IMR-90 (cell line): ENCODE measurements around the gene RAB18. TPM values are rescaled to one million over a fixed set of nuclear protein-coding genes. Genes with fewer than 3 reads are reported as not detected.

Source experiments
- ATAC-seq: fragments of 200-7000 bp; cut with Tn5 transposase; 2 replicates; pipeline ENCODE4 v1.9.1; 2020; ENCODE audit warnings: low read depth, mild to moderate bottlenecking, moderate library complexity
- BruUV-seq: library from RNA; stranded (reverse); fragments of 400-500 nt; replicated peaks from 2 replicates; lab custom pipeline; 2021; lab: Mats Ljungman, UMichigan
- CTCF ChIA-PET: fragments of 300-600 bp; formaldehyde crosslinking; extraction: SDS; loops from one replicate; lab custom pipeline; 2021; ENCODE audit warnings: antibody characterized with exemption; lab: Yijun Ruan, JAX
- POLR2A ChIA-PET: fragments of 300-600 bp; sonication (Branson Sonifier 250); formaldehyde crosslinking; loops from one replicate; lab custom pipeline; 2022; ENCODE audit warnings: antibody characterized with exemption; ENCODE audit not compliant: unreplicated experiment; lab: Charles Lee
- DNase-seq: peaks from one replicate; pipeline ENCODE4 v3.0.0; 2013
- H2AFZ ChIP-seq: replicated peaks from 2 replicates; pipeline ENCODE3; 2013; ENCODE audit warnings: low read length, mild to moderate bottlenecking; ENCODE audit not compliant: poor library complexity
- H2AK5ac ChIP-seq: 2 replicates; pipeline ENCODE4 v1.6.1; 2013; ENCODE audit warnings: low read depth, low read length, inconsistent platforms
- H2AK9ac ChIP-seq: replicated peaks from 2 replicates; pipeline ENCODE3; 2013; ENCODE audit warnings: mild to moderate bottlenecking, low read depth, low read length, moderate library complexity; ENCODE audit not compliant: poor library complexity
- H2BK120ac ChIP-seq: 2 replicates; pipeline ENCODE4 v1.6.1; 2013; ENCODE audit warnings: low read depth, low read length, inconsistent platforms
- H2BK15ac ChIP-seq: 3 replicates; pipeline ENCODE4 v1.6.1; 2013; ENCODE audit warnings: low read depth, low read length, inconsistent platforms
- H2BK20ac ChIP-seq: 2 replicates; pipeline ENCODE4 v1.6.1; 2013; ENCODE audit warnings: low read depth, mild to moderate bottlenecking, inconsistent platforms, low read length, moderate library complexity
- H2BK5ac ChIP-seq: 2 replicates; pipeline ENCODE4 v1.6.1; 2013; ENCODE audit warnings: mild to moderate bottlenecking, low read depth, low read length, inconsistent platforms; ENCODE audit not compliant: poor library complexity, severe bottlenecking
- H3K14ac ChIP-seq: replicated peaks from 2 replicates; pipeline ENCODE4 v1.6.1; 2013; ENCODE audit warnings: low read depth, low read length, inconsistent platforms
- H3K18ac ChIP-seq: 2 replicates; pipeline ENCODE4 v1.6.1; 2013; ENCODE audit warnings: low read depth, low read length, control low read depth
- H3K23ac ChIP-seq: 2 replicates; pipeline ENCODE4 v1.6.1; 2013; ENCODE audit warnings: low read depth, low read length, inconsistent platforms
- H3K27ac ChIP-seq: 2 replicates; pipeline ENCODE4 v1.5.1; 2013; ENCODE audit warnings: mild to moderate bottlenecking, control low read depth, low read length; ENCODE audit not compliant: insufficient read depth
- H3K27me3 ChIP-seq: 2 replicates; pipeline ENCODE4 v1.6.1; 2013; ENCODE audit warnings: low read length; ENCODE audit not compliant: control insufficient read depth, insufficient read depth
- H3K36me3 ChIP-seq: 2 replicates; pipeline ENCODE4 v1.6.1; 2013; ENCODE audit warnings: low read length, mixed read lengths; ENCODE audit not compliant: control insufficient read depth, insufficient read depth
- H3K4ac ChIP-seq: 2 replicates; pipeline ENCODE4 v1.6.1; 2013; ENCODE audit warnings: low read depth, low read length, inconsistent platforms
- H3K4me1 ChIP-seq: 2 replicates; pipeline ENCODE4 v1.6.1; 2013; ENCODE audit warnings: low read length, mixed read lengths; ENCODE audit not compliant: control insufficient read depth, insufficient read depth
- H3K4me2 ChIP-seq: 2 replicates; pipeline ENCODE4 v1.6.1; 2013; ENCODE audit warnings: low read depth, mild to moderate bottlenecking, control low read depth, low read length, moderate library complexity
- H3K4me3 ChIP-seq: 2 replicates; pipeline ENCODE4 v1.5.1; 2013; ENCODE audit warnings: low read depth, mild to moderate bottlenecking, control low read depth, low read length, moderate library complexity; ENCODE audit not compliant: insufficient read depth
- H3K56ac ChIP-seq: 2 replicates; pipeline ENCODE4 v1.6.1; 2013; ENCODE audit warnings: low read length, inconsistent platforms; ENCODE audit not compliant: insufficient read depth; ENCODE audit errors: extremely low read depth
- H3K79me1 ChIP-seq, 2 experiments: 2 replicates each; pipeline ENCODE4 v1.6.1; 2013; ENCODE audit warnings: low read length in 2 of 2, inconsistent platforms in 1 of 2, low read depth in 1 of 2
- H3K9ac ChIP-seq: 2 replicates; pipeline ENCODE4 v1.6.1; 2013; ENCODE audit warnings: low read depth, low read length, control low read depth
- H3K9me1 ChIP-seq: 2 replicates; pipeline ENCODE4 v1.6.1; 2013; ENCODE audit warnings: low read length, inconsistent platforms; ENCODE audit not compliant: insufficient read depth
- H3K9me3 ChIP-seq: 2 replicates; pipeline ENCODE4 v1.6.1; 2013; ENCODE audit warnings: low read length; ENCODE audit not compliant: control insufficient read depth, insufficient read depth
- H4K20me1 ChIP-seq: 2 replicates; pipeline ENCODE4 v1.6.1; 2013; ENCODE audit warnings: low read length, inconsistent platforms; ENCODE audit not compliant: insufficient read depth
- H4K5ac ChIP-seq: 2 replicates; pipeline ENCODE4 v1.6.1; 2013; ENCODE audit warnings: mild to moderate bottlenecking, low read depth, low read length, control low read depth
- H4K8ac ChIP-seq, 2 experiments: 2 replicates each; pipeline ENCODE4 v1.6.1; 2013; ENCODE audit warnings: low read depth in 2 of 2, low read length in 2 of 2, control low read depth in 1 of 2, inconsistent platforms in 1 of 2
- H4K91ac ChIP-seq: 2 replicates; pipeline ENCODE4 v1.6.1; 2013; ENCODE audit warnings: low read depth, low read length, inconsistent platforms; ENCODE audit not compliant: insufficient read depth
- BHLHE40 ChIP-seq: fragments of 150-350 bp; IDR thresholded peaks from 2 replicates; pipeline ENCODE4 v1.6.1; 2016; ENCODE audit warnings: mild to moderate bottlenecking, low read depth, low read length
- CEBPB ChIP-seq: IDR thresholded peaks from 2 replicates; pipeline ENCODE4 v1.6.1; 2012; ENCODE audit warnings: low read depth, low read length, improper control_type of control experiment
- CHD1 ChIP-seq: IDR thresholded peaks from 2 replicates; pipeline ENCODE4 v1.6.1; 2012; ENCODE audit warnings: low read depth, low read length, improper control_type of control experiment
- CTCF ChIP-seq: conservative IDR thresholded peaks from 2 replicates; pipeline ENCODE4 v1.5.1; 2012; ENCODE audit warnings: mild to moderate bottlenecking, low read depth, low read length, improper control_type of control experiment
- ELK1 ChIP-seq: fragments of 150-350 bp; IDR thresholded peaks from 2 replicates; pipeline ENCODE4 v1.6.1; 2016; ENCODE audit warnings: low read depth, mild to moderate bottlenecking, low read length, moderate library complexity, borderline replicate concordance
- MAFK ChIP-seq: IDR thresholded peaks from 2 replicates; pipeline ENCODE4 v1.6.1; 2012; ENCODE audit warnings: low read depth, low read length, improper control_type of control experiment
- MAZ ChIP-seq: IDR thresholded peaks from 2 replicates; pipeline ENCODE4 v1.6.1; 2012; ENCODE audit warnings: low read depth, mild to moderate bottlenecking, low read length, improper control_type of control experiment, moderate library complexity, borderline replicate concordance
- MXI1 ChIP-seq: IDR thresholded peaks from 2 replicates; pipeline ENCODE4 v1.6.1; 2012; ENCODE audit warnings: low read depth, mild to moderate bottlenecking, low read length, moderate library complexity, borderline replicate concordance
- NFE2L2 ChIP-seq: fragments of 150-350 bp; IDR thresholded peaks from 2 replicates; pipeline ENCODE4 v1.6.1; 2016; ENCODE audit warnings: low read depth, mild to moderate bottlenecking, low read length
- POLR2A ChIP-seq: IDR thresholded peaks from 2 replicates; pipeline ENCODE4 v1.6.1; 2012; ENCODE audit warnings: mild to moderate bottlenecking, low read depth, low read length
- RAD21 ChIP-seq: IDR thresholded peaks from 2 replicates; pipeline ENCODE4 v1.6.1; 2012; ENCODE audit warnings: low read length, improper control_type of control experiment
- RCOR1 ChIP-seq: IDR thresholded peaks from 2 replicates; pipeline ENCODE4 v1.6.1; 2012; ENCODE audit warnings: mild to moderate bottlenecking, low read length, improper control_type of control experiment; ENCODE audit not compliant: insufficient replicate concordance
- RFX5 ChIP-seq: IDR thresholded peaks from 2 replicates; pipeline ENCODE4 v1.8.0; 2012; ENCODE audit warnings: low read depth, mild to moderate bottlenecking, low read length, moderate library complexity
- SMC3 ChIP-seq: fragments of 150-350 bp; IDR thresholded peaks from 2 replicates; pipeline ENCODE4 v1.6.1; 2016; ENCODE audit warnings: low read depth, mild to moderate bottlenecking, antibody characterized with exemption, low read length, moderate library complexity
- USF2 ChIP-seq: fragments of 150-350 bp; IDR thresholded peaks from 2 replicates; pipeline ENCODE4 v1.6.1; 2017; ENCODE audit warnings: mild to moderate bottlenecking, antibody characterized with exemption, low read length, low read depth
- WGBS, 2 experiments: methylation state at CpG; one replicate each; pipeline versions ENCODE4 v1.1.5 to v1.1.7; 2013; ENCODE audit warnings: missing lambda C conversion rate in 2 of 2; ENCODE audit not compliant: insufficient read length in 1 of 2; ENCODE audit errors: extremely low coverage in 2 of 2; 5-methylcytosine and 5-hydroxymethylcytosine counted together
- dilution Hi-C: fragments of 300-500 bp; cut with HindIII; formaldehyde crosslinking; loops from one replicate; pipeline ENCODE4 v1.14.3; 2018; ENCODE audit warnings: low sequenced_read_pairs; ENCODE audit not compliant: unreplicated experiment
- in situ Hi-C: fragments of 300-500 bp; cut with MboI; formaldehyde crosslinking; loops from 3 replicates; pipeline ENCODE4 v1.14.3; 2019; ENCODE audit warnings: low sequenced_read_pairs, inconsistent platforms, mixed read lengths
- intact Hi-C: fragments of 100-400 bp; cut with micrococcal nuclease; formaldehyde crosslinking; loops from 2 replicates; pipeline ENCODE4 v1.10.0; 2022
- polyA plus RNA-seq, 3 experiments: library from polyadenylated mRNA; depleted of rRNA; stranded (reverse); fragments of >200 nt; gene quantifications; 2 replicates each; pipeline ENCODE4 v1.2.3, GENCODE V29; 2012; ENCODE audit warnings: low replicate concordance in 1 of 3
- total RNA-seq: library from RNA; depleted of rRNA; stranded (reverse); fragments of >200 nt; gene quantifications from 2 replicates; pipeline ENCODE4 v1.2.3, GENCODE V29; 2012

Gene RAB18
- total and polyA plus RNA-seq, 2 of the 4 experiments (the other 2 are of a cell fraction), result 17.6 to 38.8 TPM

GRCh38 chr10:27457261-27457945 lies 46.7 kb upstream of the RAB18 start:
- no peak overlapping the region for H3K4me2 ChIP-seq
- no peak overlapping the region for H3K4me3 ChIP-seq

More at GRCh38 chr10:27457261-27457945, 46.7 kb upstream of the RAB18 start:
- Histone ChIP-seq H3K18ac (no peak overlapping the region), H2AK9ac (no peak overlapping the region), H2BK15ac (no peak overlapping the region), H3K36me3 (no peaks in the 10 kb centered on the region), H3K9me3 (no peaks in the 10 kb centered on the region), H4K5ac (no peak overlapping the region), H3K79me1 (no peaks in the 10 kb centered on the region), H3K9ac (no peak overlapping the region), H3K9me1 (no peaks in the 10 kb centered on the region), H2BK120ac (no peak overlapping the region), H4K8ac (no peak overlapping the region), H2AK5ac (no peak overlapping the region), H4K91ac (no peak overlapping the region), H3K4ac (no peak overlapping the region), H4K20me1 (no peaks in the 10 kb centered on the region), H2BK5ac (no peak overlapping the region), H2BK20ac (no peak overlapping the region), H3K23ac (no peak overlapping the region), H2AFZ (no peak overlapping the region), H3K56ac (no peak overlapping the region), H3K14ac (no peak overlapping the region), H3K27me3 (peaks cover 5% of the 10 kb centered on the region), H3K4me1 (no peaks in the 10 kb centered on the region), H3K27ac (no peak overlapping the region)
- no TSS peak for BruUV-seq
- intact Hi-C loops (no loop called here), in situ Hi-C loops (no loop called here), dilution Hi-C loops (no loop called here)
- DNase-seq (no peak), ATAC-seq (no peak)
- WGBS, 2 experiments, result no CpG with 5 or more reads among the region's 3 CpGs
- TF ChIP-seq ELK1 (no peak), RCOR1 (no peak), BHLHE40 (no peak), POLR2A (no peak), MAZ (no peak), USF2 (no peak), RAD21 (no peak), NFE2L2 (no peak), CEBPB (no peak), CHD1 (no peak), MXI1 (no peak), RFX5 (no peak), SMC3 (no peak), CTCF (no peak), MAFK (no peak)
- ChIA-PET POLR2A (no interaction called here), CTCF (no interaction called here)
